Ovary (tissue), 9 donors: ENCODE measurements around the gene BTBD9. TPM values are rescaled to one million over a fixed set of nuclear protein-coding genes. Genes with fewer than 3 reads are reported as not detected.

Experiments
- DNase-seq, 5 donors: peaks; one replicate each; pipeline ENCODE4 v3.0.0-alpha.2; 2019 to 2020
- H3K27ac ChIP-seq, 2 donors: fragments of 200-600 bp; one replicate each; pipeline versions ENCODE4 v1.5.1 to v1.8.0; 2019 to 2022
- H3K27me3 ChIP-seq: fragments of 200-600 bp; one replicate; pipeline ENCODE4 v1.8.0; 2022
- H3K36me3 ChIP-seq: fragments of 200-600 bp; sonication (generic); one replicate; pipeline ENCODE4 v1.5.1; 2019
- H3K4me1 ChIP-seq: one replicate; pipeline ENCODE4 v1.8.1; 2013; ENCODE audit warnings: mild to moderate bottlenecking, moderate library complexity; ENCODE audit not compliant: insufficient read depth
- H3K4me3 ChIP-seq: fragments of 200-600 bp; sonication (generic); one replicate; pipeline ENCODE4 v1.5.1; 2017
- H3K9me3 ChIP-seq, 2 donors: fragments of 200-600 bp in 1 of 2; sonication (generic) in 1 of 2; one replicate each; pipeline versions ENCODE4 v1.5.1 to v1.8.1; 2013 to 2019; ENCODE audit warnings: mild to moderate bottlenecking in 1 of 2, moderate library complexity in 1 of 2
- CTCF ChIP-seq, 3 donors: fragments of 450-650 bp in 2 of 3; fragments of 200-600 bp in 1 of 3; IDR thresholded peaks; one replicate each; pipeline versions ENCODE4 v1.5.1 to v1.8.0; 2016 to 2022; ENCODE audit warnings: antibody characterized with exemption in 3 of 3, mild to moderate bottlenecking in 1 of 3
- EP300 ChIP-seq: sonication (generic); formaldehyde crosslinking; IDR thresholded peaks from one replicate; pipeline ENCODE4 v1.6.1; 2017; ENCODE audit warnings: antibody characterized with exemption
- POLR2A ChIP-seq: fragments of 450-650 bp; IDR thresholded peaks from one replicate; pipeline ENCODE4 v1.6.1; 2017; ENCODE audit warnings: antibody characterized with exemption, mild to moderate bottlenecking, moderate library complexity
- WGBS, 3 donors: extraction: QIAGEN DNeasy Blood & Tissue Kit in 1 of 3; methylation state at CpG; one replicate each; pipeline versions ENCODE4 v1.1.5 to v1.1.7; 2013 to 2017; 5-methylcytosine and 5-hydroxymethylcytosine counted together
- intact Hi-C, 4 donors: fragments of 100-400 bp; cut with DNase I; formaldehyde crosslinking; loops; one replicate each; pipeline versions ENCODE4 v1.11.0 to v1.15.1; 2022 to 2023
- polyA plus RNA-seq, 2 donors: library from polyadenylated mRNA; stranded (reverse); fragments of 200-250 nt in 1 of 2; fragments of 350-450 nt in 1 of 2; fragmentation: Illumina TruSeq in 1 of 2; extraction: RNeasy Lipid Tissue Mini Kit (QIAGEN cat#74804) in 1 of 2; gene quantifications; one replicate each; pipeline ENCODE4 v1.2.3, GENCODE V29; 2013 to 2014
- total RNA-seq, 7 donors: library from RNA; depleted of rRNA in 2 of 7; stranded (reverse); fragments of >200 nt in 2 of 7; fragmentation: NEBNext Ultra II Directional in 3 of 7; extraction: Animal tissue kit (Norgen Biotek cat#: 25700) in 3 of 7; gene quantifications; one replicate each; pipeline versions ENCODE4 v1.1.0 to v1.2.4, GENCODE V29; 2016 to 2023
- donor health status: DM: no; HTN: no; CAD: no; lungs with moderate emphysema.
- donor health status: DM: no; HTN: no; CAD: no.
- donor health status: Bipolar disorder and iron deficiency.
- donor health status: DM: yes; HTN: yes; CAD: no.
- donor health status: DM: no; HTN: no; CAD: no.
- donor health status: DM: yes; HTN: yes; CAD: no.

Gene BTBD9
- total and polyA plus RNA-seq, 9 donors = 7.2 to 28.8 (median 21.0) TPM

- H3K4me1 ChIP-seq = peaks cover 4% of the 10 kb centered on the region
- H3K36me3 ChIP-seq = no peaks in the 10 kb centered on the region
- no peak for DNase-seq
- intact Hi-C loops = loop anchor here in 3 of 4 donors (10.0 kb wide), 5 partner anchors 165 to 1015 kb away; no protein-coding TSS in a partner anchor
- no peaks in the 10 kb centered on the region for H3K27me3 ChIP-seq
- H3K9me3 ChIP-seq = no peaks in the 10 kb centered on the region
- H3K27ac ChIP-seq = no peak overlapping the region
- TF ChIP-seq EP300 (no peak), CTCF (IDR thresholded peaks at IDR 0.05) (no peak), POLR2A (no peak)
- H3K4me3 ChIP-seq = no peak overlapping the region
- 61 to 65% (median 65%) methylated on average over 5 of the region's 5 CpGs for WGBS, 3 donors
Observed at GRCh38 chr6:38499529-38500096, 140.1 kb downstream of the BTBD9 start.

- H3K27me3 ChIP-seq = no peaks in the 10 kb centered on the region
- intact Hi-C loops = loop anchor here in 3 of 4 donors (10.0 kb wide), 4 partner anchors 166 to 1014 kb away; no protein-coding TSS in a partner anchor
- DNase-seq = no peak
- H3K4me1 ChIP-seq = peaks cover 4% of the 10 kb centered on the region
- H3K9me3 ChIP-seq = no peaks in the 10 kb centered on the region
- H3K4me3 ChIP-seq = no peak overlapping the region
- TF ChIP-seq EP300 (no peak), POLR2A (no peak), CTCF (IDR thresholded peaks at IDR 0.05) (no peak)
- WGBS, 3 donors = 45 to 50% (median 47%) methylated on average over 5 of the region's 5 CpGs
- H3K27ac ChIP-seq = no peak overlapping the region
- H3K36me3 ChIP-seq = no peaks in the 10 kb centered on the region
Observed at GRCh38 chr6:38498805-38499445, 140.8 kb downstream of the BTBD9 start.

GRCh38 chr6:38498085-38498484 is 141.6 kb downstream of the BTBD9 start:
- TF ChIP-seq CTCF (IDR thresholded peaks at IDR 0.05) = no peak
- TF ChIP-seq POLR2A = no peak
- TF ChIP-seq EP300 = no peak
- WGBS, 3 donors = 95 to 97% (median 96%) methylated on average over 1 of the region's 1 CpG
- Histone ChIP-seq H3K4me3 (no peak overlapping the region), H3K27ac (no peak overlapping the region), H3K36me3 (no peaks in the 10 kb centered on the region), H3K4me1 (peaks cover 4% of the 10 kb centered on the region), H3K27me3 (no peaks in the 10 kb centered on the region), H3K9me3 (no peaks in the 10 kb centered on the region)
- intact Hi-C loops = loop anchor here in 3 of 4 donors (10.0 kb wide), 4 partner anchors 167 to 1013 kb away; no protein-coding TSS in a partner anchor
- DNase-seq = no peak

GRCh38 chr6:38497546-38497945 is 142.2 kb downstream of the BTBD9 start:
- 83 to 92% (median 89%) methylated on average over 2 of the region's 2 CpGs for WGBS, 3 donors
- no peak for DNase-seq
- Histone ChIP-seq H3K27ac (no peak overlapping the region), H3K9me3 (no peaks in the 10 kb centered on the region), H3K36me3 (no peaks in the 10 kb centered on the region), H3K27me3 (no peaks in the 10 kb centered on the region), H3K4me3 (no peak overlapping the region), H3K4me1 (peaks cover 4% of the 10 kb centered on the region)
- intact Hi-C loops = loop anchor here in 3 of 4 donors (10.0 kb wide), 4 partner anchors 167 to 1013 kb away; no protein-coding TSS in a partner anchor
- TF ChIP-seq EP300 (no peak), CTCF (IDR thresholded peaks at IDR 0.05) (no peak), POLR2A (no peak)
